Esophagus muscularis mucosa (tissue), 4 donors: ENCODE results near the gene GRID1. TPM values are rescaled to one million over a fixed set of nuclear protein-coding genes. Genes with fewer than 3 reads are reported as not detected.

Experiments used
- DNase-seq: peaks from one replicate; pipeline ENCODE4 v3.0.0-alpha.2; 2017; ENCODE audit errors: extremely low spot score
- H3K27ac ChIP-seq, 4 donors: fragments of 200-600 bp; sonication (generic); replicated peaks in 1 of 4; 1 replicate in 3 of 4; 2 replicates in 1 of 4; pipeline ENCODE4 v1.5.1; 2016 to 2019; ENCODE audit warnings: mild to moderate bottlenecking in 1 of 4
- H3K27me3 ChIP-seq, 4 donors: fragments of 200-600 bp; sonication (generic); one replicate each; pipeline versions ENCODE4 v1.5.1 to v1.6.0; 2016 to 2019
- H3K36me3 ChIP-seq, 4 donors: fragments of 200-600 bp; sonication (generic); one replicate each; pipeline ENCODE4 v1.5.1; 2016 to 2019
- H3K4me1 ChIP-seq, 4 donors: fragments of 200-600 bp; sonication (generic); one replicate each; pipeline ENCODE4 v1.5.1; 2016 to 2019
- H3K4me3 ChIP-seq, 4 donors: fragments of 200-600 bp; sonication (generic); 1 replicate in 2 of 4; 2 replicates in 2 of 4; pipeline ENCODE4 v1.5.1; 2016 to 2019; ENCODE audit warnings: mild to moderate bottlenecking in 4 of 4, moderate library complexity in 1 of 4
- H3K9me3 ChIP-seq, 4 donors: fragments of 200-600 bp; sonication (generic); 1 replicate in 3 of 4; 2 replicates in 1 of 4; pipeline ENCODE4 v1.5.1; 2016 to 2019
- EP300 ChIP-seq: sonication (generic); formaldehyde crosslinking; IDR thresholded peaks from one replicate; pipeline ENCODE4 v1.6.1; 2017; ENCODE audit warnings: antibody characterized with exemption
- POLR2A ChIP-seq: fragments of 450-650 bp; IDR thresholded peaks from one replicate; pipeline ENCODE4 v1.6.1; 2017; ENCODE audit warnings: antibody characterized with exemption, moderate library complexity, mild to moderate bottlenecking, low read depth
- POLR2AphosphoS5 ChIP-seq, 2 donors: sonication (generic); formaldehyde crosslinking; IDR thresholded peaks; one replicate each; pipeline ENCODE4 v1.6.1; 2017; ENCODE audit warnings: antibody characterized with exemption in 2 of 2
- WGBS: methylation state at CpG from one replicate; pipeline ENCODE4 v1.1.5; 2018; 5-methylcytosine and 5-hydroxymethylcytosine counted together
- intact Hi-C: fragments of 100-400 bp; cut with DNase I; formaldehyde crosslinking; loops from one replicate; pipeline ENCODE4 v1.15.1; 2023
- total RNA-seq, 4 donors: library from RNA; depleted of rRNA; stranded (reverse); fragments of >200 nt; gene quantifications; one replicate each; pipeline versions ENCODE4 v1.1.0 to v1.2.1, GENCODE V29; 2016
- TF ChIP-seq, protein P1 (sequence below), 3 experiments: fragments of 200-600 bp in 2 of 3; fragments of 450-650 bp in 1 of 3; sonication (generic) in 2 of 3; IDR thresholded peaks; one replicate each; pipeline ENCODE4 v1.5.1; 2017 to 2019; ENCODE audit warnings: antibody characterized with exemption in 3 of 3, mild to moderate bottlenecking in 2 of 3, moderate library complexity in 1 of 3

GRID1 gene
- total RNA-seq, 4 donors from 2014 or later, result under 0.01 to 1.3 (median 1.1) TPM

DNA sequence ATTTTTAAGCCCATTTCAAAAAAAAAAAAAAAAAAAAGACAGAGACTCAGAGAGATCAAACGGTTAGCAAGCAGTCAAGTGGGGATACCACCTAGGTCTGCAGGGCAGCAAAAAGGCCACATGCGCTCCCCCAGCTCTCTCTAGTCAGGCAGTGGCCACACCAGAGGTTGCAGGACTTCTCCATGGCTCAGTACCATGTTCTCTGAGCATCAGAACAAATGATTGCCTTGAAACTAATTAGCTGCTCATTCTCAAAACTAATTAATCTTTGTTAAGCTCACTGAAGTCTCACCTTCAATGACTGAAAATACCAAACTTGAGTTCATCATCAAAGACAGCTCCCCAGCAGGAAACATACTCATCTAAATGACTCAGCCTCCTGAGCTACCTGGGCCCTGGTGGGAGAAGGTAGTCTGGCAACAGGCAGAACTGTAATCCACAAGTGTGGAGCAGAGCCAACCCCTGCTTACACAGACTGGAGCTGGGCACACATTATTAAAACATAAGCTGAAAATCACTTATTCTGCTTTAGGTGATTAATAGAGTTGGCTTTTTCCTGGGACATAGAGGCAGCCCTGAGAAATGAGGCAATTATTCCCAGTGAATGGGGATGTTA lies 319.6 kb downstream of the GRID1 start:
- Histone ChIP-seq H3K36me3 (no peaks in the 10 kb centered on the region), H3K4me1 (no peaks in the 10 kb centered on the region), H3K27ac (no peak overlapping the region), H3K27me3 (no peaks in the 10 kb centered on the region), H3K9me3 (peaks cover 0 to 6% (median 0%) of the 10 kb centered on the region in 4 donors), H3K4me3 (no peak overlapping the region)
- TF ChIP-seq POLR2A (no peak), POLR2AphosphoS5 (IDR thresholded peaks at IDR 0.05) (no peak), EP300 (no peak)
- TF ChIP-seq, protein P1, sequence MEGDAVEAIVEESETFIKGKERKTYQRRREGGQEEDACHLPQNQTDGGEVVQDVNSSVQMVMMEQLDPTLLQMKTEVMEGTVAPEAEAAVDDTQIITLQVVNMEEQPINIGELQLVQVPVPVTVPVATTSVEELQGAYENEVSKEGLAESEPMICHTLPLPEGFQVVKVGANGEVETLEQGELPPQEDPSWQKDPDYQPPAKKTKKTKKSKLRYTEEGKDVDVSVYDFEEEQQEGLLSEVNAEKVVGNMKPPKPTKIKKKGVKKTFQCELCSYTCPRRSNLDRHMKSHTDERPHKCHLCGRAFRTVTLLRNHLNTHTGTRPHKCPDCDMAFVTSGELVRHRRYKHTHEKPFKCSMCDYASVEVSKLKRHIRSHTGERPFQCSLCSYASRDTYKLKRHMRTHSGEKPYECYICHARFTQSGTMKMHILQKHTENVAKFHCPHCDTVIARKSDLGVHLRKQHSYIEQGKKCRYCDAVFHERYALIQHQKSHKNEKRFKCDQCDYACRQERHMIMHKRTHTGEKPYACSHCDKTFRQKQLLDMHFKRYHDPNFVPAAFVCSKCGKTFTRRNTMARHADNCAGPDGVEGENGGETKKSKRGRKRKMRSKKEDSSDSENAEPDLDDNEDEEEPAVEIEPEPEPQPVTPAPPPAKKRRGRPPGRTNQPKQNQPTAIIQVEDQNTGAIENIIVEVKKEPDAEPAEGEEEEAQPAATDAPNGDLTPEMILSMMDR (IDR thresholded peaks at IDR 0.05), result no peak
- DNase-seq, result no peak
- intact Hi-C loops, result no loop called here
- 80% methylated on average over 2 of the region's 2 CpGs for WGBS

GRCh38 chr10:86045896-86046295 lies 320.7 kb downstream of the GRID1 start:
- no peak overlapping the region for H3K4me3 ChIP-seq
- H3K9me3 ChIP-seq, result peaks cover 0 to 3% (median 0%) of the 10 kb centered on the region in 4 donors
- intact Hi-C loops, result no loop called here
- no peaks in the 10 kb centered on the region for H3K4me1 ChIP-seq
- no peak for DNase-seq
- TF ChIP-seq POLR2AphosphoS5 (IDR thresholded peaks at IDR 0.05) (no peak), POLR2A (no peak), EP300 (no peak)
- TF ChIP-seq, protein P1 (IDR thresholded peaks at IDR 0.05), result no peak
- no peaks in the 10 kb centered on the region for H3K36me3 ChIP-seq
- H3K27me3 ChIP-seq, result no peaks in the 10 kb centered on the region
- no peak overlapping the region for H3K27ac ChIP-seq
- WGBS, result 86% methylated on average over 5 of the region's 5 CpGs

DNA sequence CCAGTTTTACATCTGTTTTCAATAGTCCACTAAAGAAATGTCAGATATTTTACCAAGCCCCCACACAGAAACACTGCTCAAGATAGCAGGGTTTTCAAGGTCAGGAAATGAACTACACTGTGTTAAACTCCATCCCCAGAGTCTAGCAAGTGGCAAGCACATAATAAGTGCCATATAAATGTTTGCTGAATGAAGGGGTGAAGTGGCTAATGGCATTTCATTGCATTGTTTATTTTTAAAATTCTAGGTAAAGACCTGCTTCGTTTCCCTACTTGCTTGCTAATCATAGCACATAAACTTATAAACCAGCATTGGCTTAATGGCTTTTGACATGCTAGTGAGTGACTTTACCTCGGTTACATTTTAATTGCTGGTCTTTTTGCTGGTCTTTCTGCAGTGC lies 322.6 kb downstream of the GRID1 start:
- no peak for TF ChIP-seq EP300
- TF ChIP-seq, protein P1 (IDR thresholded peaks at IDR 0.05), result no peak
- no peak for TF ChIP-seq POLR2A
- TF ChIP-seq POLR2AphosphoS5 (IDR thresholded peaks at IDR 0.05), result no peak
- Histone ChIP-seq H3K27me3 (no peaks in the 10 kb centered on the region), H3K4me1 (no peaks in the 10 kb centered on the region), H3K9me3 (no peaks in the 10 kb centered on the region), H3K36me3 (no peaks in the 10 kb centered on the region), H3K27ac (no peak overlapping the region), H3K4me3 (no peak overlapping the region)
- intact Hi-C loops, result no loop called here
- 66% methylated on average over 2 of the region's 2 CpGs for WGBS
- DNase-seq, result no peak

GRCh38 chr10:86043236-86043635 lies 323.4 kb downstream of the GRID1 start:
- Histone ChIP-seq H3K36me3 (no peaks in the 10 kb centered on the region), H3K9me3 (no peaks in the 10 kb centered on the region), H3K4me1 (no peaks in the 10 kb centered on the region), H3K27me3 (no peaks in the 10 kb centered on the region), H3K4me3 (no peak overlapping the region), H3K27ac (no peak overlapping the region)
- TF ChIP-seq, protein P1 (IDR thresholded peaks at IDR 0.05), result no peak
- no peak for TF ChIP-seq POLR2A
- no peak for TF ChIP-seq EP300
- no peak for TF ChIP-seq POLR2AphosphoS5 (IDR thresholded peaks at IDR 0.05)
- 65% methylated on average over 3 of the region's 3 CpGs for WGBS
- intact Hi-C loops, result no loop called here
- DNase-seq, result no peak

DNA sequence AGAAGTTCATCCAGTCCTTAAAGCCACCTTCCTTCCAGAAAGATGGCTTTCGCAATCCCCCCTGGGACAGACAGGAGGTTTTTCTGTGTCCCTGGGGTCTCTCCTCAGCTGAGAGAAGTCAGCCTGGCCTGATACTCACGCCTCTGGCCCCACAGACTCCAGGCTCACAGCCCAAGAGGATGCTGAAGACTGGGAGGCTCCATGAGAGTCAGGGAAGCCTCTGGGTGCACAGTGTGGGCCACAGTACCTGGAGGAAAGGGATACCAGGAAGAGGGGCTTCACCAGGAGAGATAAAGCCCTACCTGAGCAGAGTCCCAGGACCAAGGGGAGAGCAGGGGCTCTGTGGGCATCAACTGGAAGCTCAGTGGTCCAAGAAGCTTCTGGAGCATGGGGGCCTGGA lies 324.4 kb downstream of the GRID1 start:
- 100% methylated on average over 1 of the region's 2 CpGs for WGBS
- H3K27me3 ChIP-seq, result no peaks in the 10 kb centered on the region
- no peaks in the 10 kb centered on the region for H3K36me3 ChIP-seq
- H3K9me3 ChIP-seq, result no peaks in the 10 kb centered on the region
- H3K27ac ChIP-seq, result no peak overlapping the region
- DNase-seq, result no peak
- no peaks in the 10 kb centered on the region for H3K4me1 ChIP-seq
- H3K4me3 ChIP-seq, result no peak overlapping the region
- intact Hi-C loops, result no loop called here
- TF ChIP-seq POLR2A, result no peak
- TF ChIP-seq, protein P1 (IDR thresholded peaks at IDR 0.05), result no peak
- no peak for TF ChIP-seq POLR2AphosphoS5 (IDR thresholded peaks at IDR 0.05)
- TF ChIP-seq EP300, result no peak
